OCI-LY3 (cell line): ENCODE results near the gene MED13L.

Source experiments
- EZH2phosphoT487 ChIP-seq: fragments of 200-600 bp; shearing (Covaris generic); IDR thresholded peaks from 2 replicates; pipeline ENCODE4 v1.6.1; 2018; ENCODE audit warnings: antibody characterized with exemption, mixed run types, low read depth
- TF ChIP-seq, protein P1 (sequence below): fragments of 200-600, 300-600 bp; sonication (generic); IDR thresholded peaks from 2 replicates; pipeline ENCODE4 v1.5.1; 2014; ENCODE audit warnings: antibody characterized with exemption, low read length, low read depth

DNA sequence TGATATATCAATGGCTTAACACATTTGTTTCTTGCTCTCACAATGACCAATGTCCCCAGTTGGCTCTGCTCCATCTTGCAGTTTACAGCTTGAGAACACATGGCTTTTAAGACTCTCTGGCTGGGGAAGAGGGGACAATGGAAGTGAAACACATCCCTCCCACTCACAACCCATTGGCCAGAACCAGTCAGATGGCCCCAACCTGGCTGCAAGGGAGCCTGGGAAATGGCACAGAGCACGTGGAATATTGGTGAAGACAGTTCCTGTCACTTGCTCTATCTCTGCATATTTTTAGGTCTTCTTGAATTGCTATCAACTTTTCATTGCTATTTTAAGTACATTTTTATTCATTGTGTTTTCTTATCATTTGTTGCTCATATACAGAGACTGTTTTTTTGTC is 345.4 kb downstream of the MED13L start:
- TF ChIP-seq EZH2phosphoT487 = no peak
- TF ChIP-seq, protein P1, sequence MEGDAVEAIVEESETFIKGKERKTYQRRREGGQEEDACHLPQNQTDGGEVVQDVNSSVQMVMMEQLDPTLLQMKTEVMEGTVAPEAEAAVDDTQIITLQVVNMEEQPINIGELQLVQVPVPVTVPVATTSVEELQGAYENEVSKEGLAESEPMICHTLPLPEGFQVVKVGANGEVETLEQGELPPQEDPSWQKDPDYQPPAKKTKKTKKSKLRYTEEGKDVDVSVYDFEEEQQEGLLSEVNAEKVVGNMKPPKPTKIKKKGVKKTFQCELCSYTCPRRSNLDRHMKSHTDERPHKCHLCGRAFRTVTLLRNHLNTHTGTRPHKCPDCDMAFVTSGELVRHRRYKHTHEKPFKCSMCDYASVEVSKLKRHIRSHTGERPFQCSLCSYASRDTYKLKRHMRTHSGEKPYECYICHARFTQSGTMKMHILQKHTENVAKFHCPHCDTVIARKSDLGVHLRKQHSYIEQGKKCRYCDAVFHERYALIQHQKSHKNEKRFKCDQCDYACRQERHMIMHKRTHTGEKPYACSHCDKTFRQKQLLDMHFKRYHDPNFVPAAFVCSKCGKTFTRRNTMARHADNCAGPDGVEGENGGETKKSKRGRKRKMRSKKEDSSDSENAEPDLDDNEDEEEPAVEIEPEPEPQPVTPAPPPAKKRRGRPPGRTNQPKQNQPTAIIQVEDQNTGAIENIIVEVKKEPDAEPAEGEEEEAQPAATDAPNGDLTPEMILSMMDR = no peak
